ENCODE data around the gene SOS2. TPM values are rescaled to one million over a fixed set of nuclear protein-coding genes. Genes with fewer than 3 reads are reported as not detected.

Gene SOS2
- total and polyA plus RNA-seq, 2 donors (not counting 1 experiment from before 2014, with no cell fraction given), result 16.1 to 23.8 TPM

DNA sequence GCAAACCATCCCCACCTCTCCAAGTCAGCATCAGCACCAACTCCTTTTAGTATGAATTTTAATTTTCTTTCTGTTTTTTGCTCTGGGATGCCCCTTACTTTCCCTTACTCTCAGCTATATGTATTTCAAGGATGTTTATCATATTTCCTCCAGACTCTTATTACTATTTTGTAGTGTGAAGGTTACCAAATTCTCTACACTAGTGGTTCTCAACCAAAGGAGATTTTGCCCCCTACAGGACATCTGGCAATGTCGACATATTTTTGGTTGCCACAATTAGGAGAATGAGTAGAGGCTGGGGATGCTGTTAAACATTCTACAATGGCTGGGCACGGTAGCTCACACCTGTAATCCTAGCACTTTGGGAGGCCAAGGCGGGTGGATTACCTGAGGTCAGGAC lies 29.1 kb upstream of the SOS2 start:
- Histone ChIP-seq H3K27me3 (ENCODE audit: control insufficient read depth, insufficient read depth, low read length) (no peaks in the 10 kb centered on the region), H3K9me3 (ENCODE audit: control insufficient read depth, insufficient read depth, low read depth, low read length) (no peaks in the 10 kb centered on the region), H3K4me1 (ENCODE audit: control insufficient read depth, extremely low read depth, insufficient read depth, low read length) (no peaks in the 10 kb centered on the region), H3K4me3 (replicated peaks in 1 of 4; ENCODE audit: control extremely low read depth in 1 of 4, insufficient read depth in 1 of 4, low read depth in 3 of 4, low read length in 4 of 4) (no peak overlapping the region), H3K36me3 (ENCODE audit: control insufficient read depth, insufficient read depth, low read length) (no peaks in the 10 kb centered on the region), H3K79me2 (ENCODE audit: control insufficient read depth, insufficient read depth, low read length) (no peaks in the 10 kb centered on the region), H3K9ac (ENCODE audit: insufficient read depth, low read length) (no peak overlapping the region), H2AFZ (ENCODE audit: low read length) (no peak overlapping the region), H4K20me1 (ENCODE audit: control insufficient read depth, extremely low read depth, insufficient read depth, low read length) (no peaks in the 10 kb centered on the region), H3K4me2 (ENCODE audit: extremely low read depth, insufficient read depth, low read length) (no peak overlapping the region), H3K27ac (ENCODE audit: insufficient read depth, low read length) (no peak overlapping the region)
- TF ChIP-seq, protein P1, sequence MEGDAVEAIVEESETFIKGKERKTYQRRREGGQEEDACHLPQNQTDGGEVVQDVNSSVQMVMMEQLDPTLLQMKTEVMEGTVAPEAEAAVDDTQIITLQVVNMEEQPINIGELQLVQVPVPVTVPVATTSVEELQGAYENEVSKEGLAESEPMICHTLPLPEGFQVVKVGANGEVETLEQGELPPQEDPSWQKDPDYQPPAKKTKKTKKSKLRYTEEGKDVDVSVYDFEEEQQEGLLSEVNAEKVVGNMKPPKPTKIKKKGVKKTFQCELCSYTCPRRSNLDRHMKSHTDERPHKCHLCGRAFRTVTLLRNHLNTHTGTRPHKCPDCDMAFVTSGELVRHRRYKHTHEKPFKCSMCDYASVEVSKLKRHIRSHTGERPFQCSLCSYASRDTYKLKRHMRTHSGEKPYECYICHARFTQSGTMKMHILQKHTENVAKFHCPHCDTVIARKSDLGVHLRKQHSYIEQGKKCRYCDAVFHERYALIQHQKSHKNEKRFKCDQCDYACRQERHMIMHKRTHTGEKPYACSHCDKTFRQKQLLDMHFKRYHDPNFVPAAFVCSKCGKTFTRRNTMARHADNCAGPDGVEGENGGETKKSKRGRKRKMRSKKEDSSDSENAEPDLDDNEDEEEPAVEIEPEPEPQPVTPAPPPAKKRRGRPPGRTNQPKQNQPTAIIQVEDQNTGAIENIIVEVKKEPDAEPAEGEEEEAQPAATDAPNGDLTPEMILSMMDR (conservative IDR thresholded peaks at IDR 0.05 in 1 of 2, IDR thresholded peaks at IDR 0.05 in 1 of 2; ENCODE audit: low read depth in 1 of 2, low read length in 2 of 2), result peak; percentile 58 to 72
- no peak for TF ChIP-seq EZH2 (IDR thresholded peaks at IDR 0.05; ENCODE audit: low read length, missing control alignments)
- peak; percentile 30 to 72 for DNase-seq (ENCODE audit: low read depth in 2 of 2)

DNA sequence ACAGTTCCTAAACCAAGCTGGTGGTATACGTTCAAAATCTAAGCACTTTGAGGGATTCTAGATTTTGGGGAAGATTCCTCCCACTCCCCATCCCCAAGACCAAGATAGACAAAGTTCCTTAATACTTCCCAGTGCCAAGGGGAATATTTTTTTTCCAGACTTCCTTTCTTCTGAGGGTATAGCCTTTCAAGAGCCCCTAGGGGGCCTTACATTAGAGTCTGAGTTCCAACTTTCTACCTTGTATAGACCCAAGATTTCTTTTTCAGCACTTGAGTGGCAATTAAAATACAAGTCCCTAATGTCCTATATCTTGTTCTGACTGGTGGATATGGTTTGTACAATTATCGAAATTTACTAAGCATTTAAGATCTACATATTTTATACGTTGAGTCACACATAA lies 28.7 kb upstream of the SOS2 start:
- H2AFZ ChIP-seq (ENCODE audit: low read length), result no peak overlapping the region
- no peaks in the 10 kb centered on the region for H3K27me3 ChIP-seq (ENCODE audit: control insufficient read depth, insufficient read depth, low read length)
- H3K36me3 ChIP-seq (ENCODE audit: control insufficient read depth, insufficient read depth, low read length), result no peaks in the 10 kb centered on the region
- DNase-seq (ENCODE audit: low read depth in 2 of 2), result no peak
- no peak overlapping the region for H3K4me2 ChIP-seq (ENCODE audit: extremely low read depth, insufficient read depth, low read length)
- H3K4me1 ChIP-seq (ENCODE audit: control insufficient read depth, extremely low read depth, insufficient read depth, low read length), result no peaks in the 10 kb centered on the region
- no peaks in the 10 kb centered on the region for H4K20me1 ChIP-seq (ENCODE audit: control insufficient read depth, extremely low read depth, insufficient read depth, low read length)
- no peaks in the 10 kb centered on the region for H3K79me2 ChIP-seq (ENCODE audit: control insufficient read depth, insufficient read depth, low read length)
- H3K27ac ChIP-seq (ENCODE audit: insufficient read depth, low read length), result no peak overlapping the region
- H3K9ac ChIP-seq (ENCODE audit: insufficient read depth, low read length), result no peak overlapping the region
- H3K9me3 ChIP-seq (ENCODE audit: control insufficient read depth, insufficient read depth, low read depth, low read length), result no peaks in the 10 kb centered on the region
- H3K4me3 ChIP-seq (replicated peaks in 1 of 4; ENCODE audit: control extremely low read depth in 1 of 4, insufficient read depth in 1 of 4, low read depth in 3 of 4, low read length in 4 of 4), result no peak overlapping the region
- TF ChIP-seq EZH2 (IDR thresholded peaks at IDR 0.05; ENCODE audit: low read length, missing control alignments), result no peak
- TF ChIP-seq, protein P1 (conservative IDR thresholded peaks at IDR 0.05 in 1 of 2, IDR thresholded peaks at IDR 0.05 in 1 of 2; ENCODE audit: low read depth in 1 of 2, low read length in 2 of 2), result no peak

DNA sequence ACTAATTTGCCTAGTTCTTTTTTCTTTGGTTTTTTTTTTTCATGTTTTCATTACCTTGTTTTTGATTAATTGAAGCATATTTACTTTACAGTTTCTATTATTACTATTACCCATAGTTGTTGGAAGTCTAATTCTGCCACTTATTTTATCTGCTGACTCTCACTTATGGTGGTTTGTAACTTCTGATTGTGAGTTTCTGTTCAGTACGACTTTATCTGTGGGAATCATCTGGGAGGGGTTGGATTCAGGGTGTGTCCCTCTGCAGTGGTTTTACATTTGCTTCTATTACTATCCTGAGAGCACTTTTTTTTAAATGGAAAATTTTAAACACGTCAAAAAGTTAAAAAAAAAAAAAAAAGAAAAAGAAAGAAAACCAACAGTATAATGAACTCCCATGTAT lies 26.4 kb upstream of the SOS2 start:
- Histone ChIP-seq H3K9ac (ENCODE audit: insufficient read depth, low read length) (no peak overlapping the region), H2AFZ (ENCODE audit: low read length) (no peak overlapping the region), H3K36me3 (ENCODE audit: control insufficient read depth, insufficient read depth, low read length) (no peaks in the 10 kb centered on the region), H3K9me3 (ENCODE audit: control insufficient read depth, insufficient read depth, low read depth, low read length) (no peaks in the 10 kb centered on the region), H3K27me3 (ENCODE audit: control insufficient read depth, insufficient read depth, low read length) (no peaks in the 10 kb centered on the region), H3K27ac (ENCODE audit: insufficient read depth, low read length) (no peak overlapping the region), H3K4me1 (ENCODE audit: control insufficient read depth, extremely low read depth, insufficient read depth, low read length) (no peaks in the 10 kb centered on the region), H3K79me2 (ENCODE audit: control insufficient read depth, insufficient read depth, low read length) (no peaks in the 10 kb centered on the region), H3K4me2 (ENCODE audit: extremely low read depth, insufficient read depth, low read length) (no peak overlapping the region), H4K20me1 (ENCODE audit: control insufficient read depth, extremely low read depth, insufficient read depth, low read length) (no peaks in the 10 kb centered on the region), H3K4me3 (replicated peaks in 1 of 4; ENCODE audit: control extremely low read depth in 1 of 4, insufficient read depth in 1 of 4, low read depth in 3 of 4, low read length in 4 of 4) (no peak overlapping the region)
- no peak for TF ChIP-seq EZH2 (IDR thresholded peaks at IDR 0.05; ENCODE audit: low read length, missing control alignments)
- TF ChIP-seq, protein P1 (conservative IDR thresholded peaks at IDR 0.05 in 1 of 2, IDR thresholded peaks at IDR 0.05 in 1 of 2; ENCODE audit: low read depth in 1 of 2, low read length in 2 of 2), result no peak
- DNase-seq (ENCODE audit: low read depth in 2 of 2), result no peak
